MCF 10A (cell line): ENCODE results near the gene SPECC1L. TPM values are rescaled to one million over a fixed set of nuclear protein-coding genes. Genes with fewer than 3 reads are reported as not detected.

ENCODE experiments used
- BruUV-seq: library from RNA; stranded (reverse); fragments of 400-500 nt; replicated peaks from 2 replicates; lab custom pipeline; 2021; lab: Mats Ljungman, UMichigan
- CTCF ChIA-PET: fragments of 300-600 bp; sonication (Branson Sonifier 250); formaldehyde crosslinking; extraction: SDS; loops from one replicate; lab custom pipeline; 2021; ENCODE audit warnings: antibody characterized with exemption, inconsistent platforms; lab: Yijun Ruan, JAX
- POLR2A ChIA-PET: fragments of 300-600, 350-650 bp; sonication (Branson Sonifier 250); formaldehyde crosslinking; extraction: SDS; loops from one replicate; lab custom pipeline; 2020; ENCODE audit warnings: antibody characterized with exemption, inconsistent platforms; lab: Yijun Ruan, JAX
- DNase-seq: peaks from one replicate; pipeline ENCODE4 v3.0.0-alpha.2; 2018; ENCODE audit not compliant: unreplicated experiment
- H3K27ac Mint-ChIP-seq: one replicate; pipeline ENCODE4 v1.8.0; 2022; ENCODE audit warnings: mild to moderate bottlenecking, low read depth, mixed read lengths; ENCODE audit not compliant: unreplicated experiment
- H3K27me3 Mint-ChIP-seq: one replicate; pipeline ENCODE4 v1.8.0; 2022; ENCODE audit warnings: mixed read lengths; ENCODE audit not compliant: insufficient read depth, unreplicated experiment
- H3K36me3 Mint-ChIP-seq: one replicate; pipeline ENCODE4 v1.8.0; 2022; ENCODE audit warnings: mild to moderate bottlenecking, moderate library complexity, mixed read lengths; ENCODE audit not compliant: insufficient read depth, unreplicated experiment
- H3K4me1 Mint-ChIP-seq: one replicate; pipeline ENCODE4 v1.8.0; 2022; ENCODE audit warnings: mixed read lengths; ENCODE audit not compliant: insufficient read depth, unreplicated experiment
- H3K4me3 Mint-ChIP-seq: one replicate; pipeline ENCODE4 v1.8.0; 2022; ENCODE audit warnings: mild to moderate bottlenecking, moderate library complexity, mixed read lengths; ENCODE audit not compliant: unreplicated experiment
- H3K9me3 Mint-ChIP-seq: one replicate; pipeline ENCODE4 v1.8.0; 2022; ENCODE audit warnings: mixed read lengths; ENCODE audit not compliant: unreplicated experiment
- CTCF ChIP-seq: fragments of 200-600 bp; IDR thresholded peaks from one replicate; pipeline ENCODE4 v1.8.0; 2022; ENCODE audit warnings: antibody characterized with exemption, mild to moderate bottlenecking; ENCODE audit not compliant: unreplicated experiment
- intact Hi-C: fragments of 100-400 bp; cut with micrococcal nuclease; formaldehyde crosslinking; loops from 2 replicates; pipeline ENCODE4 v1.14.1; 2022
- total RNA-seq: library from RNA; stranded (reverse); gene quantifications from 2 replicates; pipeline ENCODE4 v1.2.3, GENCODE V29; 2022

SPECC1L gene
- total RNA-seq, 1 experiment from 2014 or later = 60.4 TPM

GRCh38 chr22:24467340-24467739, 196.7 kb downstream of the SPECC1L start:
- H3K9me3 Mint-ChIP-seq = no peaks in the 10 kb centered on the region
- no peaks in the 10 kb centered on the region for H3K27me3 Mint-ChIP-seq
- ChIA-PET CTCF (no interaction called here), POLR2A (no interaction called here)
- no peak for DNase-seq
- no peak for TF ChIP-seq CTCF
- intact Hi-C loops = no loop called here
- H3K4me3 Mint-ChIP-seq = no peak overlapping the region
- H3K36me3 Mint-ChIP-seq = no peaks in the 10 kb centered on the region
- H3K27ac Mint-ChIP-seq = no peak overlapping the region
- H3K4me1 Mint-ChIP-seq = peaks cover 5% of the 10 kb centered on the region
- BruUV-seq = no TSS peak

Other genes starting within 250 kb of the SPECC1L start
- 13.3 and 32.8 TPM in 2 replicates for gene SUSD2, start 89.3 kb upstream of the SPECC1L start, total RNA-seq
- 31.5 and 34.6 TPM in 2 replicates for gene GGT5, start 25.7 kb upstream of the SPECC1L start, total RNA-seq
- 0.96 and 1.4 TPM in 2 replicates for gene ADORA2A, start 156.8 kb downstream of the SPECC1L start, total RNA-seq
- not detected in 2 replicates for gene UPB1, start 224.5 kb downstream of the SPECC1L start, total RNA-seq